ENCODE data around the gene CSMD2. TPM values are rescaled to one million over a fixed set of nuclear protein-coding genes. Genes with fewer than 3 reads are reported as not detected.
A peak's percentile ranks its signal among the peaks of the same experiment; 100 is the strongest.

The CSMD2 gene
- total RNA-seq, 1 donor from 2014 or later: under 0.01 TPM

GRCh38 chr1:33763406-33763805 is 401.6 kb downstream of the CSMD2 start:
- DNase-seq (ENCODE audit: low read depth in 2 of 2): peak in 1 of 2 donors; percentile 72

- DNase-seq (ENCODE audit: low read depth in 2 of 2): no peak
Observed at GRCh38 chr1:33762962-33763361, 402.1 kb downstream of the CSMD2 start.

GRCh38 chr1:33762109-33762830 is 402.8 kb downstream of the CSMD2 start:
- peak in 1 of 2 donors; percentile 61 for DNase-seq (ENCODE audit: low read depth in 2 of 2)

GRCh38 chr1:33758698-33759097 is 406.3 kb downstream of the CSMD2 start:
- no peak for DNase-seq (ENCODE audit: low read depth in 2 of 2)

GRCh38 chr1:33753087-33753856 is 411.8 kb downstream of the CSMD2 start:
- no peak for DNase-seq (ENCODE audit: low read depth in 2 of 2)

GRCh38 chr1:33745942-33746341 is 419.1 kb downstream of the CSMD2 start:
- DNase-seq (ENCODE audit: low read depth in 2 of 2): no peak

GRCh38 chr1:33743221-33743998 is 421.6 kb downstream of the CSMD2 start:
- DNase-seq (ENCODE audit: low read depth in 2 of 2): no peak

GRCh38 chr1:33742663-33743062 is 422.4 kb downstream of the CSMD2 start:
- DNase-seq (ENCODE audit: low read depth in 2 of 2): no peak

- DNase-seq (ENCODE audit: low read depth in 2 of 2): no peak
Observed at GRCh38 chr1:33741749-33742148, 423.3 kb downstream of the CSMD2 start.

GRCh38 chr1:33740040-33740744 is 424.8 kb downstream of the CSMD2 start:
- DNase-seq (ENCODE audit: low read depth in 2 of 2): no peak

GRCh38 chr1:33738976-33739375 is 426.1 kb downstream of the CSMD2 start:
- no peak for DNase-seq (ENCODE audit: low read depth in 2 of 2)

- DNase-seq (ENCODE audit: low read depth in 2 of 2): no peak
Observed at GRCh38 chr1:33738536-33738935, 426.5 kb downstream of the CSMD2 start.

- no peak for DNase-seq (ENCODE audit: low read depth in 2 of 2)
Observed at GRCh38 chr1:33736496-33736895, 428.5 kb downstream of the CSMD2 start.

- no peak for DNase-seq (ENCODE audit: low read depth in 2 of 2)
Observed at GRCh38 chr1:33735624-33736023, 429.4 kb downstream of the CSMD2 start.

GRCh38 chr1:33727310-33727709 is 437.7 kb downstream of the CSMD2 start:
- no peak for DNase-seq (ENCODE audit: low read depth in 2 of 2)

- DNase-seq (ENCODE audit: low read depth in 2 of 2): no peak
Observed at GRCh38 chr1:33726274-33726804, 438.7 kb downstream of the CSMD2 start.

- no peak for DNase-seq (ENCODE audit: low read depth in 2 of 2)
Observed at GRCh38 chr1:33725556-33726160, 439.4 kb downstream of the CSMD2 start.

GRCh38 chr1:33725037-33725436 is 440.0 kb downstream of the CSMD2 start:
- no peak for DNase-seq (ENCODE audit: low read depth in 2 of 2)

- DNase-seq (ENCODE audit: low read depth in 2 of 2): no peak
Observed at GRCh38 chr1:33724348-33724747, 440.7 kb downstream of the CSMD2 start.

- DNase-seq (ENCODE audit: low read depth in 2 of 2): no peak
Observed at GRCh38 chr1:33723251-33723650, 441.8 kb downstream of the CSMD2 start.

- no peak for DNase-seq (ENCODE audit: low read depth in 2 of 2)
Observed at GRCh38 chr1:33721301-33721815, 443.7 kb downstream of the CSMD2 start.

Data from dermis microvascular lymphatic vessel endothelial cell (primary cell).